GM12878 (cell line): ENCODE data around the gene KCNA4. TPM values are rescaled to one million over a fixed set of nuclear protein-coding genes. Genes with fewer than 3 reads are reported as not detected.

Experiments
- ATAC-seq: fragments of 200-7000 bp; cut with Tn5 transposase; 3 replicates; pipeline ENCODE4 v1.9.1; 2020; ENCODE audit warnings: mild to moderate bottlenecking, moderate library complexity
- BruUV-seq: library from RNA; stranded (reverse); fragments of 400-500 nt; replicated peaks from 2 replicates; lab custom pipeline; 2021; lab: Mats Ljungman, UMichigan
- CTCF ChIA-PET: fragments of 300-600 bp; sonication (Branson Sonifier 250); formaldehyde crosslinking; extraction: SDS; loops from one replicate; lab custom pipeline; 2021; ENCODE audit warnings: inconsistent platforms; lab: Yijun Ruan, JAX
- POLR2A ChIA-PET: fragments of 350-600 bp; formaldehyde crosslinking; extraction: SDS; loops from one replicate; lab custom pipeline; 2021; ENCODE audit warnings: inconsistent platforms; lab: Charles Lee
- RAD21 ChIA-PET: fragments of 300-600 bp; sonication (Branson Sonifier 250); formaldehyde crosslinking; loops from one replicate; lab custom pipeline; 2023; ENCODE audit warnings: antibody characterized with exemption; ENCODE audit not compliant: unreplicated experiment; lab: Charles Lee
- SMC1A ChIA-PET: fragments of 300-600 bp; sonication (Branson Sonifier 250); formaldehyde crosslinking; loops from one replicate; lab custom pipeline; 2023; ENCODE audit not compliant: unreplicated experiment, uncharacterized antibody; lab: Charles Lee
- DNase-seq: peaks from one replicate; pipeline ENCODE4 v3.0.0-alpha.2; 2011; ENCODE audit warnings: low read depth, low spot score
- FAIRE-seq: peaks from 3 replicates; lab custom pipeline; 2011; peaks lifted over from hg19 to GRCh38; lab: Jason Lieb, UNC
- H2AFZ ChIP-seq: 2 replicates; pipeline ENCODE4 v1.6.0; 2011; ENCODE audit warnings: low read depth, low read length, control low read depth; ENCODE audit not compliant: control insufficient read depth
- H3K27ac ChIP-seq: 2 replicates; pipeline ENCODE4 v1.5.1; 2011; ENCODE audit warnings: control low read depth; ENCODE audit not compliant: control insufficient read depth, insufficient read depth
- H3K27me3 ChIP-seq, 2 experiments: replicated peaks in 1 of 2; 2 replicates each; pipeline versions ENCODE4 v1.6.0 to v1.6.1; 2011; ENCODE audit warnings: low read length in 1 of 2; ENCODE audit not compliant: control insufficient read depth in 2 of 2, insufficient read depth in 2 of 2
- H3K36me3 ChIP-seq, 2 experiments: 2 replicates each; pipeline ENCODE4 v1.5.1; 2011; ENCODE audit warnings: low read length in 1 of 2; ENCODE audit not compliant: control insufficient read depth in 2 of 2, insufficient read depth in 2 of 2
- H3K4me1 ChIP-seq: 2 replicates; pipeline ENCODE4 v1.6.1; 2011; ENCODE audit warnings: mild to moderate bottlenecking, low read length, moderate library complexity, mixed read lengths; ENCODE audit not compliant: control insufficient read depth, insufficient read depth
- H3K4me2 ChIP-seq: 2 replicates; pipeline ENCODE4 v1.6.0; 2011; ENCODE audit warnings: control low read depth; ENCODE audit not compliant: control insufficient read depth, insufficient read depth
- H3K4me3 ChIP-seq: fragments of 200-600 bp; sonication (generic); 2 replicates; pipeline ENCODE4 v1.5.1; 2016
- H3K79me2 ChIP-seq: 2 replicates; pipeline ENCODE4 v1.6.0; 2011; ENCODE audit warnings: low read length; ENCODE audit not compliant: control insufficient read depth, insufficient read depth
- H3K9ac ChIP-seq: 2 replicates; pipeline ENCODE4 v1.8.0; 2011; ENCODE audit warnings: low read length, control low read depth, mixed read lengths; ENCODE audit not compliant: control insufficient read depth, insufficient read depth
- H3K9me3 ChIP-seq: replicated peaks from 3 replicates; pipeline ENCODE4 v1.5.1; 2011; ENCODE audit warnings: mild to moderate bottlenecking, low read length; ENCODE audit not compliant: control insufficient read depth, insufficient read depth
- H4K20me1 ChIP-seq: 2 replicates; pipeline ENCODE4 v1.6.0; 2011; ENCODE audit not compliant: control insufficient read depth, insufficient read depth
- BACH1 ChIP-seq: fragments of 450-650 bp; IDR thresholded peaks from 2 replicates; pipeline ENCODE4 v1.6.1; 2017; ENCODE audit warnings: mild to moderate bottlenecking, borderline replicate concordance
- CREB1 ChIP-seq: IDR thresholded peaks from 2 replicates; pipeline ENCODE4 v1.6.1; 2012; ENCODE audit warnings: low read depth, mild to moderate bottlenecking, inconsistent platforms
- CREM ChIP-seq: IDR thresholded peaks from 2 replicates; pipeline ENCODE4 v1.6.1; 2014; ENCODE audit warnings: antibody characterized with exemption, low read depth
- E2F4 ChIP-seq: IDR thresholded peaks from 2 replicates; pipeline ENCODE4 v1.6.1; 2012; ENCODE audit warnings: low read depth, low read length, improper control_type of control experiment
- FOXM1 ChIP-seq: IDR thresholded peaks from 2 replicates; pipeline ENCODE4 v1.6.1; 2012; ENCODE audit warnings: low read depth, mild to moderate bottlenecking, inconsistent platforms, low read length, moderate library complexity
- HDGF ChIP-seq: fragments of 450-650 bp; IDR thresholded peaks from 2 replicates; pipeline ENCODE4 v1.6.1; 2016; ENCODE audit warnings: antibody characterized with exemption
- JUNB ChIP-seq: IDR thresholded peaks from 2 replicates; pipeline ENCODE4 v1.6.1; 2016; ENCODE audit warnings: antibody characterized with exemption, mild to moderate bottlenecking
- MEF2A ChIP-seq: IDR thresholded peaks from 2 replicates; pipeline ENCODE4 v1.6.1; 2011; ENCODE audit warnings: low read depth, mild to moderate bottlenecking, low read length, moderate library complexity; ENCODE audit not compliant: insufficient read depth
- NFYA ChIP-seq: IDR thresholded peaks from 2 replicates; pipeline ENCODE4 v1.6.1; 2011; ENCODE audit warnings: low read depth, mild to moderate bottlenecking, low read length, improper control_type of control experiment, borderline replicate concordance
- NFYB ChIP-seq: IDR thresholded peaks from 2 replicates; pipeline ENCODE4 v1.6.1; 2011; ENCODE audit warnings: low read depth, mild to moderate bottlenecking, low read length, improper control_type of control experiment, moderate library complexity; ENCODE audit not compliant: insufficient read depth
- POLR2AphosphoS2 ChIP-seq: IDR thresholded peaks from 2 replicates; pipeline ENCODE4 v1.6.1; 2011; ENCODE audit warnings: low read depth, mild to moderate bottlenecking, low read length, improper control_type of control experiment, moderate library complexity
- RAD51 ChIP-seq: fragments of 450-650 bp; IDR thresholded peaks from 2 replicates; pipeline ENCODE4 v1.6.1; 2016; ENCODE audit warnings: moderate library complexity, mild to moderate bottlenecking, inconsistent platforms
- RB1 ChIP-seq: fragments of 450-650 bp; formaldehyde crosslinking; IDR thresholded peaks from 2 replicates; pipeline ENCODE4 v1.6.1; 2017; ENCODE audit warnings: mild to moderate bottlenecking, borderline replicate concordance
- RELB ChIP-seq: fragments of 450-650 bp; IDR thresholded peaks from 2 replicates; pipeline ENCODE4 v1.6.1; 2017; ENCODE audit warnings: low read depth, mild to moderate bottlenecking, moderate library complexity
- SMC3 ChIP-seq: IDR thresholded peaks from 2 replicates; pipeline ENCODE4 v1.6.1; 2011; ENCODE audit warnings: low read length, improper control_type of control experiment, borderline replicate concordance
- SP1 ChIP-seq: IDR thresholded peaks from one replicate; pipeline ENCODE4 v1.6.1; 2011; ENCODE audit warnings: low read depth, low read length
- SUZ12 ChIP-seq: fragments of 200-600 bp; sonication (generic); IDR thresholded peaks from one replicate; pipeline ENCODE4 v1.6.1; 2018; ENCODE audit warnings: antibody characterized with exemption, mild to moderate bottlenecking; ENCODE audit not compliant: unreplicated experiment
- TAF1 ChIP-seq: IDR thresholded peaks from 2 replicates; pipeline ENCODE4 v1.6.1; 2011; ENCODE audit warnings: mild to moderate bottlenecking, low read depth, low read length, borderline replicate concordance
- TBL1XR1 ChIP-seq: IDR thresholded peaks from 2 replicates; pipeline ENCODE4 v1.6.1; 2012; ENCODE audit warnings: low read depth, low read length, improper control_type of control experiment
- TCF12 ChIP-seq: IDR thresholded peaks from 2 replicates; pipeline ENCODE4 v1.6.1; 2011; ENCODE audit warnings: low read depth, mild to moderate bottlenecking, low read length
- TCF3 ChIP-seq: IDR thresholded peaks from 2 replicates; pipeline ENCODE4 v1.6.1; 2012; ENCODE audit warnings: low read depth, mild to moderate bottlenecking, low read length, borderline replicate concordance; ENCODE audit not compliant: insufficient read depth
- USF2 ChIP-seq: IDR thresholded peaks from 2 replicates; pipeline ENCODE4 v1.6.1; 2011; ENCODE audit warnings: low read depth, low read length, improper control_type of control experiment, borderline replicate concordance
- WGBS: methylation state at CpG from one replicate; pipeline ENCODE4 v1.1.6; 2016; ENCODE audit warnings: low lambda C conversion rate; ENCODE audit not compliant: insufficient replicate concordance, insufficient coverage; ENCODE audit errors: missing lambda C conversion rate; 5-methylcytosine and 5-hydroxymethylcytosine counted together
- in situ Hi-C: fragments of 300-500 bp; cut with MboI; formaldehyde crosslinking; loops from 9 replicates; pipeline ENCODE4 v1.14.3; 2018; ENCODE audit warnings: mixed read lengths
- intact Hi-C: fragments of 100-400 bp; cut with micrococcal nuclease; formaldehyde crosslinking; loops from one replicate; pipeline ENCODE4 v1.14.2; 2022; ENCODE audit not compliant: unreplicated experiment
- polyA plus RNA-seq, 11 experiments: library from polyadenylated mRNA; depleted of rRNA in 4 of 11; unstranded in 6 of 11; stranded (reverse) in 5 of 11; fragments of >200 nt; fragmentation: Nextera tagmentation in 4 of 11; fragmentation: Illumina TruSeq in 1 of 11; extraction: Ambion mirVana in 4 of 11; extraction: Trizol in 1 of 11; gene quantifications; 1 replicate in 1 of 11; 2 replicates in 10 of 11; pipeline versions ENCODE4 v1.2.1 to v1.2.3, GENCODE V29; 2011 to 2016; ENCODE audit warnings: inconsistent platforms in 2 of 11, missing spikeins in 2 of 11, low read depth in 1 of 11
- total RNA-seq, 4 experiments: library from RNA; depleted of rRNA in 3 of 4; stranded (reverse); fragments of >200 nt in 3 of 4; fragmentation: Illumina TruSeq in 1 of 4; extraction: Trizol in 1 of 4; gene quantifications; 2 replicates each; pipeline versions ENCODE4 v1.2.1 to v1.2.3, GENCODE V29; 2013 to 2021

The KCNA4 gene
- total and polyA plus RNA-seq, 10 of the 15 experiments (the other 5 are each of a cell fraction or from before 2014, with no cell fraction given) = not detected

- TF ChIP-seq SUZ12 = no peak
- TF ChIP-seq CREB1 = no peak
- no peak for TF ChIP-seq NFYA
- no peak for TF ChIP-seq CREM
- TF ChIP-seq USF2 = no peak
These were observed 28.3 kb upstream of the KCNA4 start (continued) for GRCh38 chr11:30045144-30045543.

GRCh38 chr11:30041171-30041570 is 24.3 kb upstream of the KCNA4 start:
- 81% methylated on average over 14 of the region's 14 CpGs for WGBS
- H3K9ac ChIP-seq = no peak overlapping the region
- no peak for ATAC-seq
- ChIA-PET CTCF (interaction anchor here (0.9 kb wide), 1 partner anchor 102 kb away, joined by 3 read pairs; no protein-coding TSS in a partner anchor), POLR2A (no interaction called here), SMC1A (no interaction called here), RAD21 (no interaction called here)
- no TSS peak for BruUV-seq
- H3K79me2 ChIP-seq = no peaks in the 10 kb centered on the region
- H3K36me3 ChIP-seq = no peaks in the 10 kb centered on the region
- no peaks in the 10 kb centered on the region for H3K27me3 ChIP-seq
- no peak overlapping the region for H2AFZ ChIP-seq
- TF ChIP-seq TCF3 (no peak), MEF2A (no peak), POLR2AphosphoS2 (no peak), E2F4 (no peak), FOXM1 (no peak), RB1 (no peak), NFYB (no peak), TCF12 (no peak), RAD51 (no peak), RELB (no peak), HDGF (no peak), TBL1XR1 (no peak), BACH1 (no peak), SP1 (no peak), TAF1 (no peak), JUNB (no peak), SMC3 (no peak)
- no peaks in the 10 kb centered on the region for H4K20me1 ChIP-seq
- no peak for DNase-seq
- H3K27ac ChIP-seq = no peak overlapping the region
- no peaks in the 10 kb centered on the region for H3K4me1 ChIP-seq
- no peaks in the 10 kb centered on the region for H3K9me3 ChIP-seq
- no peak overlapping the region for H3K4me3 ChIP-seq
- intact Hi-C loops = no loop called here
- in situ Hi-C loops = no loop called here
- no peak for FAIRE-seq
- no peak overlapping the region for H3K4me2 ChIP-seq
